Body of pancreas (tissue), 4 donors: ENCODE measurements around the gene PRIMA1. TPM values are rescaled to one million over a fixed set of nuclear protein-coding genes. Genes with fewer than 3 reads are reported as not detected.

Experiments used
- ATAC-seq: fragments of 150-250 bp; one replicate; pipeline ENCODE4 v1.9.1; 2016
- DNase-seq, 4 donors: peaks; one replicate each; pipeline ENCODE4 v3.0.0-alpha.2; 2019
- H3K27ac ChIP-seq, 4 donors: fragments of 200-600 bp; sonication (generic); 1 replicate in 3 of 4; 2 replicates in 1 of 4; pipeline versions ENCODE4 v1.5.1 to v1.6.1; 2016 to 2019; ENCODE audit warnings: mild to moderate bottlenecking in 1 of 4, mixed read lengths in 1 of 4, moderate library complexity in 1 of 4
- H3K27me3 ChIP-seq, 2 donors: fragments of 200-600 bp; sonication (generic); one replicate each; pipeline ENCODE4 v1.6.0; 2016; ENCODE audit warnings: mild to moderate bottlenecking in 1 of 2
- H3K36me3 ChIP-seq, 2 donors: fragments of 200-600 bp; sonication (generic); replicated peaks in 1 of 2; 2 replicates each; pipeline ENCODE4 v1.5.1; 2016; ENCODE audit warnings: low read depth in 2 of 2; ENCODE audit not compliant: insufficient read depth in 1 of 2
- H3K4me1 ChIP-seq: fragments of 200-600 bp; sonication (generic); one replicate; pipeline ENCODE4 v1.6.0; 2016
- H3K4me3 ChIP-seq, 2 donors: fragments of 200-600 bp; sonication (generic); 1 replicate in 1 of 2; 2 replicates in 1 of 2; pipeline ENCODE4 v1.5.1; 2016 to 2019
- H3K9me3 ChIP-seq, 3 donors: fragments of 200-600 bp; sonication (generic); 1 replicate in 2 of 3; 2 replicates in 1 of 3; pipeline ENCODE4 v1.5.1; 2016
- POLR2A ChIP-seq, 3 donors: fragments of 450-650 bp; IDR thresholded peaks; one replicate each; pipeline ENCODE4 v1.6.1; 2016; ENCODE audit warnings: antibody characterized with exemption in 3 of 3, mild to moderate bottlenecking in 2 of 3
- WGBS, 2 donors: methylation state at CpG; one replicate each; pipeline ENCODE4 v1.1.5; 2017; 5-methylcytosine and 5-hydroxymethylcytosine counted together
- intact Hi-C: fragments of 100-400 bp; cut with DNase I; formaldehyde crosslinking; loops from one replicate; pipeline ENCODE4 v1.15.1; 2023
- total RNA-seq, 2 donors: library from RNA; depleted of rRNA; stranded (reverse); fragments of >200 nt; gene quantifications; one replicate each; pipeline ENCODE4 v1.1.0, GENCODE V29; 2016
- TF ChIP-seq, protein P1 (sequence below), 7 experiments: fragments of 450-650 bp in 4 of 7; fragments of 200-600 bp in 3 of 7; sonication (generic) in 3 of 7; IDR thresholded peaks; one replicate each; pipeline ENCODE4 v1.5.1; 2016 to 2019; ENCODE audit warnings: antibody characterized with exemption in 7 of 7

Gene PRIMA1
- total RNA-seq, 2 donors from 2014 or later: 0.26 to 0.33 TPM

GRCh38 chr14:93829839-93830481, 41.7 kb upstream of the PRIMA1 start:
- intact Hi-C loops: no loop called here
- WGBS, 2 donors: 56 to 62% methylated on average over 4 of the region's 4 CpGs
- no peak for DNase-seq
- ATAC-seq: no peak
- Histone ChIP-seq H3K4me1 (no peaks in the 10 kb centered on the region), H3K9me3 (no peaks in the 10 kb centered on the region), H3K36me3 (no peaks in the 10 kb centered on the region), H3K4me3 (no peak overlapping the region), H3K27me3 (peaks cover 0 to under 1% of the 10 kb centered on the region in 2 donors), H3K27ac (no peak overlapping the region)
- TF ChIP-seq POLR2A (IDR thresholded peaks at IDR 0.05): no peak
- TF ChIP-seq, protein P1, sequence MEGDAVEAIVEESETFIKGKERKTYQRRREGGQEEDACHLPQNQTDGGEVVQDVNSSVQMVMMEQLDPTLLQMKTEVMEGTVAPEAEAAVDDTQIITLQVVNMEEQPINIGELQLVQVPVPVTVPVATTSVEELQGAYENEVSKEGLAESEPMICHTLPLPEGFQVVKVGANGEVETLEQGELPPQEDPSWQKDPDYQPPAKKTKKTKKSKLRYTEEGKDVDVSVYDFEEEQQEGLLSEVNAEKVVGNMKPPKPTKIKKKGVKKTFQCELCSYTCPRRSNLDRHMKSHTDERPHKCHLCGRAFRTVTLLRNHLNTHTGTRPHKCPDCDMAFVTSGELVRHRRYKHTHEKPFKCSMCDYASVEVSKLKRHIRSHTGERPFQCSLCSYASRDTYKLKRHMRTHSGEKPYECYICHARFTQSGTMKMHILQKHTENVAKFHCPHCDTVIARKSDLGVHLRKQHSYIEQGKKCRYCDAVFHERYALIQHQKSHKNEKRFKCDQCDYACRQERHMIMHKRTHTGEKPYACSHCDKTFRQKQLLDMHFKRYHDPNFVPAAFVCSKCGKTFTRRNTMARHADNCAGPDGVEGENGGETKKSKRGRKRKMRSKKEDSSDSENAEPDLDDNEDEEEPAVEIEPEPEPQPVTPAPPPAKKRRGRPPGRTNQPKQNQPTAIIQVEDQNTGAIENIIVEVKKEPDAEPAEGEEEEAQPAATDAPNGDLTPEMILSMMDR (IDR thresholded peaks at IDR 0.05): no peak

DNA sequence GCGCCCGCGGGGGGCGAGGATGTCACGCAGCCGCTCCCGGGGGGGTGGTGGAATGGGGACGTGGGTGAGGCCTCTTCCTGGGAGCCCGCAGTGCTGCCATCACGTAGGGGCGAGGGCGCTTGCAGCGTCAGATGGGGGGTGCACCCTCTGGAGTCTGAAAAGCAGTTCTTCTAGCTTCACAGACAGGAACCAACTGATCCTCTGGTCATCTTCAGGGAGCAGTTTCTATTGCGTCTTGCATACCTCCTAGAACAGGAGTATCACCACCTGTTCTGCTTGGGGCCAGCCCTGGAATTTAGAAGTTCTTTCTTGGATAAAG, 36.9 kb upstream of the PRIMA1 start:
- Histone ChIP-seq H3K4me1 (no peaks in the 10 kb centered on the region), H3K27ac (no peak overlapping the region), H3K4me3 (no peak overlapping the region), H3K27me3 (peaks cover 0 to 5% of the 10 kb centered on the region in 2 donors), H3K9me3 (no peaks in the 10 kb centered on the region), H3K36me3 (no peaks in the 10 kb centered on the region)
- intact Hi-C loops: no loop called here
- 16 to 57% methylated on average over 10 to 14 of the region's 14 CpGs for WGBS, 2 donors
- TF ChIP-seq, protein P1 (IDR thresholded peaks at IDR 0.05): no peak
- TF ChIP-seq POLR2A (IDR thresholded peaks at IDR 0.05): no peak
- DNase-seq: no peak
- no peak for ATAC-seq

GRCh38 chr14:93824518-93825234, 36.4 kb upstream of the PRIMA1 start:
- no peak for TF ChIP-seq POLR2A (IDR thresholded peaks at IDR 0.05)
- TF ChIP-seq, protein P1 (IDR thresholded peaks at IDR 0.05): no peak
- ATAC-seq (no peak), DNase-seq (no peak)
- intact Hi-C loops: no loop called here
- H3K36me3 ChIP-seq: no peaks in the 10 kb centered on the region
- H3K4me1 ChIP-seq: no peaks in the 10 kb centered on the region
- H3K27ac ChIP-seq: no peak overlapping the region
- WGBS, 2 donors: 68% methylated on average over 10 to 23 of the region's 33 CpGs
- no peaks in the 10 kb centered on the region for H3K9me3 ChIP-seq
- no peak overlapping the region for H3K4me3 ChIP-seq
- peaks cover 0 to 5% of the 10 kb centered on the region in 2 donors for H3K27me3 ChIP-seq

DNA sequence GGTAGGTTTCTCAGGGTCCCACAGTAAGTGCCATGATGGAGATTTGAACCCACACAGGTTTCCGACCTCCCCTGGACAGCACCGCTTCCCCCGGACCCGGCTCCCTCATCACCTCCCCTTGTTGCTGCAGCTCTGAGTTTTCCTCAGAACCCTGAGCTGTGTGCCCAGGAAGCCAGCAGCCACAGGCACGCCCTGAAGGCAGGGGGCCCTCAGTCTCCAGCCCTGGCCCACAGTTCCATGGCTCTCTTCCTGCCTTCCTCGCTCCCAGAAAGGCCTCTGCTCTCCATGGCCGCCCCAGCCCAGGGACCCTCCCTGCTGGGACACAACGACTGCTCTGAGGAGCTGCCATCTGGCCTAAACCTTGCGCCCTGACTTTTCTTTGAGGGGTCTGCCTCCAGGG, 35.8 kb upstream of the PRIMA1 start:
- H3K27me3 ChIP-seq: peaks cover 0 to 5% of the 10 kb centered on the region in 2 donors
- no peaks in the 10 kb centered on the region for H3K9me3 ChIP-seq
- ATAC-seq (no peak), DNase-seq (no peak)
- 50 to 60% methylated on average over 3 to 9 of the region's 9 CpGs for WGBS, 2 donors
- no peaks in the 10 kb centered on the region for H3K36me3 ChIP-seq
- H3K4me3 ChIP-seq: no peak overlapping the region
- TF ChIP-seq, protein P1 (IDR thresholded peaks at IDR 0.05): no peak
- no peak for TF ChIP-seq POLR2A (IDR thresholded peaks at IDR 0.05)
- intact Hi-C loops: no loop called here
- H3K4me1 ChIP-seq: no peaks in the 10 kb centered on the region
- H3K27ac ChIP-seq: no peak overlapping the region

GRCh38 chr14:93821051-93821450, 32.8 kb upstream of the PRIMA1 start:
- intact Hi-C loops: no loop called here
- ATAC-seq: no peak
- no peak for DNase-seq
- 59 to 72% methylated on average over 6 of the region's 6 CpGs for WGBS, 2 donors
- TF ChIP-seq POLR2A (IDR thresholded peaks at IDR 0.05): no peak
- TF ChIP-seq, protein P1 (IDR thresholded peaks at IDR 0.05): no peak
- H3K9me3 ChIP-seq: no peaks in the 10 kb centered on the region
- H3K27ac ChIP-seq: no peak overlapping the region
- no peaks in the 10 kb centered on the region for H3K36me3 ChIP-seq
- no peaks in the 10 kb centered on the region for H3K4me1 ChIP-seq
- H3K4me3 ChIP-seq: no peak overlapping the region
- H3K27me3 ChIP-seq: peaks cover 0 to 5% of the 10 kb centered on the region in 2 donors
